IMR-90 (cell line): Measurements from ENCODE around the gene MTURN. TPM values are rescaled to one million over a fixed set of nuclear protein-coding genes. Genes with fewer than 3 reads are reported as not detected.

ENCODE experiments used
- ATAC-seq: fragments of 200-7000 bp; cut with Tn5 transposase; 2 replicates; pipeline ENCODE4 v1.9.1; 2020; ENCODE audit warnings: low read depth, mild to moderate bottlenecking, moderate library complexity
- BruUV-seq: library from RNA; stranded (reverse); fragments of 400-500 nt; replicated peaks from 2 replicates; lab custom pipeline; 2021; lab: Mats Ljungman, UMichigan
- CTCF ChIA-PET: fragments of 300-600 bp; formaldehyde crosslinking; extraction: SDS; loops from one replicate; lab custom pipeline; 2021; ENCODE audit warnings: antibody characterized with exemption; lab: Yijun Ruan, JAX
- POLR2A ChIA-PET: fragments of 300-600 bp; sonication (Branson Sonifier 250); formaldehyde crosslinking; loops from one replicate; lab custom pipeline; 2022; ENCODE audit warnings: antibody characterized with exemption; ENCODE audit not compliant: unreplicated experiment; lab: Charles Lee
- DNase-seq: peaks from one replicate; pipeline ENCODE4 v3.0.0; 2013
- H2AFZ ChIP-seq: replicated peaks from 2 replicates; pipeline ENCODE3; 2013; ENCODE audit warnings: low read length, mild to moderate bottlenecking; ENCODE audit not compliant: poor library complexity
- H2AK5ac ChIP-seq: 2 replicates; pipeline ENCODE4 v1.6.1; 2013; ENCODE audit warnings: low read depth, low read length, inconsistent platforms
- H2AK9ac ChIP-seq: replicated peaks from 2 replicates; pipeline ENCODE3; 2013; ENCODE audit warnings: mild to moderate bottlenecking, low read depth, low read length, moderate library complexity; ENCODE audit not compliant: poor library complexity
- H2BK120ac ChIP-seq: 2 replicates; pipeline ENCODE4 v1.6.1; 2013; ENCODE audit warnings: low read depth, low read length, inconsistent platforms
- H2BK15ac ChIP-seq: 3 replicates; pipeline ENCODE4 v1.6.1; 2013; ENCODE audit warnings: low read depth, low read length, inconsistent platforms
- H2BK20ac ChIP-seq: 2 replicates; pipeline ENCODE4 v1.6.1; 2013; ENCODE audit warnings: low read depth, mild to moderate bottlenecking, inconsistent platforms, low read length, moderate library complexity
- H2BK5ac ChIP-seq: 2 replicates; pipeline ENCODE4 v1.6.1; 2013; ENCODE audit warnings: mild to moderate bottlenecking, low read depth, low read length, inconsistent platforms; ENCODE audit not compliant: poor library complexity, severe bottlenecking
- H3K14ac ChIP-seq: replicated peaks from 2 replicates; pipeline ENCODE4 v1.6.1; 2013; ENCODE audit warnings: low read depth, low read length, inconsistent platforms
- H3K18ac ChIP-seq: 2 replicates; pipeline ENCODE4 v1.6.1; 2013; ENCODE audit warnings: low read depth, low read length, control low read depth
- H3K23ac ChIP-seq: 2 replicates; pipeline ENCODE4 v1.6.1; 2013; ENCODE audit warnings: low read depth, low read length, inconsistent platforms
- H3K27ac ChIP-seq: 2 replicates; pipeline ENCODE4 v1.5.1; 2013; ENCODE audit warnings: mild to moderate bottlenecking, control low read depth, low read length; ENCODE audit not compliant: insufficient read depth
- H3K27me3 ChIP-seq: 2 replicates; pipeline ENCODE4 v1.6.1; 2013; ENCODE audit warnings: low read length; ENCODE audit not compliant: control insufficient read depth, insufficient read depth
- H3K36me3 ChIP-seq: 2 replicates; pipeline ENCODE4 v1.6.1; 2013; ENCODE audit warnings: low read length, mixed read lengths; ENCODE audit not compliant: control insufficient read depth, insufficient read depth
- H3K4ac ChIP-seq: 2 replicates; pipeline ENCODE4 v1.6.1; 2013; ENCODE audit warnings: low read depth, low read length, inconsistent platforms
- H3K4me1 ChIP-seq: 2 replicates; pipeline ENCODE4 v1.6.1; 2013; ENCODE audit warnings: low read length, mixed read lengths; ENCODE audit not compliant: control insufficient read depth, insufficient read depth
- H3K4me2 ChIP-seq: 2 replicates; pipeline ENCODE4 v1.6.1; 2013; ENCODE audit warnings: low read depth, mild to moderate bottlenecking, control low read depth, low read length, moderate library complexity
- H3K4me3 ChIP-seq: 2 replicates; pipeline ENCODE4 v1.5.1; 2013; ENCODE audit warnings: low read depth, mild to moderate bottlenecking, control low read depth, low read length, moderate library complexity; ENCODE audit not compliant: insufficient read depth
- H3K56ac ChIP-seq: 2 replicates; pipeline ENCODE4 v1.6.1; 2013; ENCODE audit warnings: low read length, inconsistent platforms; ENCODE audit not compliant: insufficient read depth; ENCODE audit errors: extremely low read depth
- H3K79me1 ChIP-seq, 2 experiments: 2 replicates each; pipeline ENCODE4 v1.6.1; 2013; ENCODE audit warnings: low read length in 2 of 2, inconsistent platforms in 1 of 2, low read depth in 1 of 2
- H3K9ac ChIP-seq: 2 replicates; pipeline ENCODE4 v1.6.1; 2013; ENCODE audit warnings: low read depth, low read length, control low read depth
- H3K9me1 ChIP-seq: 2 replicates; pipeline ENCODE4 v1.6.1; 2013; ENCODE audit warnings: low read length, inconsistent platforms; ENCODE audit not compliant: insufficient read depth
- H3K9me3 ChIP-seq: 2 replicates; pipeline ENCODE4 v1.6.1; 2013; ENCODE audit warnings: low read length; ENCODE audit not compliant: control insufficient read depth, insufficient read depth
- H4K20me1 ChIP-seq: 2 replicates; pipeline ENCODE4 v1.6.1; 2013; ENCODE audit warnings: low read length, inconsistent platforms; ENCODE audit not compliant: insufficient read depth
- H4K5ac ChIP-seq: 2 replicates; pipeline ENCODE4 v1.6.1; 2013; ENCODE audit warnings: mild to moderate bottlenecking, low read depth, low read length, control low read depth
- H4K8ac ChIP-seq, 2 experiments: 2 replicates each; pipeline ENCODE4 v1.6.1; 2013; ENCODE audit warnings: low read depth in 2 of 2, low read length in 2 of 2, control low read depth in 1 of 2, inconsistent platforms in 1 of 2
- H4K91ac ChIP-seq: 2 replicates; pipeline ENCODE4 v1.6.1; 2013; ENCODE audit warnings: low read depth, low read length, inconsistent platforms; ENCODE audit not compliant: insufficient read depth
- BHLHE40 ChIP-seq: fragments of 150-350 bp; IDR thresholded peaks from 2 replicates; pipeline ENCODE4 v1.6.1; 2016; ENCODE audit warnings: mild to moderate bottlenecking, low read depth, low read length
- CEBPB ChIP-seq: IDR thresholded peaks from 2 replicates; pipeline ENCODE4 v1.6.1; 2012; ENCODE audit warnings: low read depth, low read length, improper control_type of control experiment
- CHD1 ChIP-seq: IDR thresholded peaks from 2 replicates; pipeline ENCODE4 v1.6.1; 2012; ENCODE audit warnings: low read depth, low read length, improper control_type of control experiment
- FOS ChIP-seq: fragments of 150-350 bp; IDR thresholded peaks from 2 replicates; pipeline ENCODE4 v1.6.1; 2016; ENCODE audit warnings: low read depth, low read length
- MAFK ChIP-seq: IDR thresholded peaks from 2 replicates; pipeline ENCODE4 v1.6.1; 2012; ENCODE audit warnings: low read depth, low read length, improper control_type of control experiment
- MXI1 ChIP-seq: IDR thresholded peaks from 2 replicates; pipeline ENCODE4 v1.6.1; 2012; ENCODE audit warnings: low read depth, mild to moderate bottlenecking, low read length, moderate library complexity, borderline replicate concordance
- NFE2L2 ChIP-seq: fragments of 150-350 bp; IDR thresholded peaks from 2 replicates; pipeline ENCODE4 v1.6.1; 2016; ENCODE audit warnings: low read depth, mild to moderate bottlenecking, low read length
- RAD21 ChIP-seq: IDR thresholded peaks from 2 replicates; pipeline ENCODE4 v1.6.1; 2012; ENCODE audit warnings: low read length, improper control_type of control experiment
- RFX5 ChIP-seq: IDR thresholded peaks from 2 replicates; pipeline ENCODE4 v1.8.0; 2012; ENCODE audit warnings: low read depth, mild to moderate bottlenecking, low read length, moderate library complexity
- SMC3 ChIP-seq: fragments of 150-350 bp; IDR thresholded peaks from 2 replicates; pipeline ENCODE4 v1.6.1; 2016; ENCODE audit warnings: low read depth, mild to moderate bottlenecking, antibody characterized with exemption, low read length, moderate library complexity
- dilution Hi-C: fragments of 300-500 bp; cut with HindIII; formaldehyde crosslinking; loops from one replicate; pipeline ENCODE4 v1.14.3; 2018; ENCODE audit warnings: low sequenced_read_pairs; ENCODE audit not compliant: unreplicated experiment
- in situ Hi-C: fragments of 300-500 bp; cut with MboI; formaldehyde crosslinking; loops from 3 replicates; pipeline ENCODE4 v1.14.3; 2019; ENCODE audit warnings: low sequenced_read_pairs, inconsistent platforms, mixed read lengths
- intact Hi-C: fragments of 100-400 bp; cut with micrococcal nuclease; formaldehyde crosslinking; loops from 2 replicates; pipeline ENCODE4 v1.10.0; 2022
- polyA plus RNA-seq, 3 experiments: library from polyadenylated mRNA; depleted of rRNA; stranded (reverse); fragments of >200 nt; gene quantifications; 2 replicates each; pipeline ENCODE4 v1.2.3, GENCODE V29; 2012; ENCODE audit warnings: low replicate concordance in 1 of 3
- total RNA-seq: library from RNA; depleted of rRNA; stranded (reverse); fragments of >200 nt; gene quantifications from 2 replicates; pipeline ENCODE4 v1.2.3, GENCODE V29; 2012
- TF ChIP-seq, protein P1 (sequence below): fragments of 150-350 bp; IDR thresholded peaks from 2 replicates; pipeline ENCODE4 v1.6.1; 2017; ENCODE audit warnings: mild to moderate bottlenecking, antibody characterized with exemption, low read length, low read depth
- TF ChIP-seq, protein P2 (sequence below): conservative IDR thresholded peaks from 2 replicates; pipeline ENCODE4 v1.5.1; 2012; ENCODE audit warnings: mild to moderate bottlenecking, low read depth, low read length, improper control_type of control experiment
- TF ChIP-seq, protein P3 (sequence below): fragments of 150-350 bp; IDR thresholded peaks from 2 replicates; pipeline ENCODE4 v1.6.1; 2016; ENCODE audit warnings: low read depth, mild to moderate bottlenecking, low read length, moderate library complexity, borderline replicate concordance

The MTURN gene
- total and polyA plus RNA-seq, 2 of the 4 experiments (the other 2 are of a cell fraction) = 2.8 to 5.6 TPM

DNA sequence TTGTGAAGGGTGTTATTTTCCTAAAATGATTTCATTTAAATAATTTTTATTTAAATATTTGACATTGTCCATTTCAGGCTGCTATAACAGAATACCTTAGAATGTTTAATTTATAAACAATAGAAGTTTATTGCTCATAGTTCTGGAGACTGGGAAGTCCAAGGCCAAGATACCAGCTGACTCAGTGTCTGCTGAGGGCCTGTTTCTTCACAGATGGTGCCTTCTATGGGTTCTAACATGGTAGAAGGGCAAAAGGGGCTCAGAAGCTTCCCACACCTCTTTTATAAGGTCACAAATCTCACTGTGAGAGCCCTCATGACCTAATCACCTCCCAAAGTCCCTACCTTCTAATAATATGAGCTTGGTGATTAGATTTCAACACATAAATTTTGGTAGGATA, 50.7 kb downstream of the MTURN start:
- H4K8ac ChIP-seq = no peak overlapping the region
- no peaks in the 10 kb centered on the region for H3K36me3 ChIP-seq
- H3K9me1 ChIP-seq = no peaks in the 10 kb centered on the region
- no peak overlapping the region for H4K5ac ChIP-seq
- H3K4me1 ChIP-seq = no peaks in the 10 kb centered on the region
- no peak overlapping the region for H2BK5ac ChIP-seq
- H3K9ac ChIP-seq = no peak overlapping the region
- in situ Hi-C loops (no loop called here), dilution Hi-C loops (no loop called here), intact Hi-C loops (no loop called here)
- CTCF ChIA-PET = no interaction called here
- TF ChIP-seq SMC3 (no peak), RFX5 (no peak), MXI1 (no peak), BHLHE40 (no peak), MAFK (no peak), CEBPB (no peak), CHD1 (no peak), FOS (no peak), NFE2L2 (no peak), RAD21 (no peak)
- TF ChIP-seq, protein P1, sequence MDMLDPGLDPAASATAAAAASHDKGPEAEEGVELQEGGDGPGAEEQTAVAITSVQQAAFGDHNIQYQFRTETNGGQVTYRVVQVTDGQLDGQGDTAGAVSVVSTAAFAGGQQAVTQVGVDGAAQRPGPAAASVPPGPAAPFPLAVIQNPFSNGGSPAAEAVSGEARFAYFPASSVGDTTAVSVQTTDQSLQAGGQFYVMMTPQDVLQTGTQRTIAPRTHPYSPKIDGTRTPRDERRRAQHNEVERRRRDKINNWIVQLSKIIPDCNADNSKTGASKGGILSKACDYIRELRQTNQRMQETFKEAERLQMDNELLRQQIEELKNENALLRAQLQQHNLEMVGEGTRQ = no peak
- TF ChIP-seq, protein P2, sequence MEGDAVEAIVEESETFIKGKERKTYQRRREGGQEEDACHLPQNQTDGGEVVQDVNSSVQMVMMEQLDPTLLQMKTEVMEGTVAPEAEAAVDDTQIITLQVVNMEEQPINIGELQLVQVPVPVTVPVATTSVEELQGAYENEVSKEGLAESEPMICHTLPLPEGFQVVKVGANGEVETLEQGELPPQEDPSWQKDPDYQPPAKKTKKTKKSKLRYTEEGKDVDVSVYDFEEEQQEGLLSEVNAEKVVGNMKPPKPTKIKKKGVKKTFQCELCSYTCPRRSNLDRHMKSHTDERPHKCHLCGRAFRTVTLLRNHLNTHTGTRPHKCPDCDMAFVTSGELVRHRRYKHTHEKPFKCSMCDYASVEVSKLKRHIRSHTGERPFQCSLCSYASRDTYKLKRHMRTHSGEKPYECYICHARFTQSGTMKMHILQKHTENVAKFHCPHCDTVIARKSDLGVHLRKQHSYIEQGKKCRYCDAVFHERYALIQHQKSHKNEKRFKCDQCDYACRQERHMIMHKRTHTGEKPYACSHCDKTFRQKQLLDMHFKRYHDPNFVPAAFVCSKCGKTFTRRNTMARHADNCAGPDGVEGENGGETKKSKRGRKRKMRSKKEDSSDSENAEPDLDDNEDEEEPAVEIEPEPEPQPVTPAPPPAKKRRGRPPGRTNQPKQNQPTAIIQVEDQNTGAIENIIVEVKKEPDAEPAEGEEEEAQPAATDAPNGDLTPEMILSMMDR = no peak
- TF ChIP-seq, protein P3, sequence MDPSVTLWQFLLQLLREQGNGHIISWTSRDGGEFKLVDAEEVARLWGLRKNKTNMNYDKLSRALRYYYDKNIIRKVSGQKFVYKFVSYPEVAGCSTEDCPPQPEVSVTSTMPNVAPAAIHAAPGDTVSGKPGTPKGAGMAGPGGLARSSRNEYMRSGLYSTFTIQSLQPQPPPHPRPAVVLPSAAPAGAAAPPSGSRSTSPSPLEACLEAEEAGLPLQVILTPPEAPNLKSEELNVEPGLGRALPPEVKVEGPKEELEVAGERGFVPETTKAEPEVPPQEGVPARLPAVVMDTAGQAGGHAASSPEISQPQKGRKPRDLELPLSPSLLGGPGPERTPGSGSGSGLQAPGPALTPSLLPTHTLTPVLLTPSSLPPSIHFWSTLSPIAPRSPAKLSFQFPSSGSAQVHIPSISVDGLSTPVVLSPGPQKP = no peak
- H3K14ac ChIP-seq = no peak overlapping the region
- H3K23ac ChIP-seq = no peak overlapping the region
- H2AK5ac ChIP-seq = no peak overlapping the region
- no peak overlapping the region for H2BK20ac ChIP-seq
- H3K27ac ChIP-seq = no peak overlapping the region
- H2AK9ac ChIP-seq = no peak overlapping the region
- no peak overlapping the region for H2BK15ac ChIP-seq
- no peaks in the 10 kb centered on the region for H3K79me1 ChIP-seq
- no peak overlapping the region for H2BK120ac ChIP-seq
- H3K56ac ChIP-seq = no peak overlapping the region
- H3K4me2 ChIP-seq = no peak overlapping the region
- no TSS peak for BruUV-seq
- ATAC-seq (no peak), DNase-seq (no peak)
- no peak overlapping the region for H3K4me3 ChIP-seq
- H4K20me1 ChIP-seq = no peaks in the 10 kb centered on the region
- H4K91ac ChIP-seq = no peak overlapping the region
- POLR2A ChIA-PET = no interaction called here
- H3K4ac ChIP-seq = no peak overlapping the region
- H2AFZ ChIP-seq = no peak overlapping the region
- no peaks in the 10 kb centered on the region for H3K9me3 ChIP-seq
- H3K18ac ChIP-seq = no peak overlapping the region
- no peaks in the 10 kb centered on the region for H3K27me3 ChIP-seq
